ENCODE results near the gene GTF2B.
"Not testable (repeated sequence)": the region's sequence is repeated elsewhere in the genome, so short reads cannot be mapped to it uniquely, and the experiment has no call there.

GTF2B gene

GRCh38 chr1:88922214-88922613, 30.8 kb upstream of the GTF2B start:
- H3K4me3 ChIP-seq (ENCODE audit: low read depth, low read length): no peak overlapping the region
- in situ Hi-C loops (cut with HindIII; ENCODE audit: low sequenced_read_pairs): no loop called here
- DNase-seq (ENCODE audit: low read depth): no peak
- no peak for TF ChIP-seq CTCF (IDR thresholded peaks at IDR 0.05; ENCODE audit: low read depth, low read length, missing control alignments)

GRCh38 chr1:88920845-88921244, 29.5 kb upstream of the GTF2B start:
- no peak overlapping the region for H3K4me3 ChIP-seq (ENCODE audit: low read depth, low read length)

GRCh38 chr1:88917321-88918025, 26.1 kb upstream of the GTF2B start:
- in situ Hi-C loops (cut with HindIII; ENCODE audit: low sequenced_read_pairs): no loop called here
- no peak for DNase-seq (ENCODE audit: low read depth)
- no peak for TF ChIP-seq CTCF (IDR thresholded peaks at IDR 0.05; ENCODE audit: low read depth, low read length, missing control alignments)
- H3K4me3 ChIP-seq (ENCODE audit: low read depth, low read length): no peak overlapping the region

More at GRCh38 chr1:88920845-88921244, 29.5 kb upstream of the GTF2B start:
- DNase-seq (ENCODE audit: low read depth): no peak
- no peak for TF ChIP-seq CTCF (IDR thresholded peaks at IDR 0.05; ENCODE audit: low read depth, low read length, missing control alignments)
- in situ Hi-C loops (cut with HindIII; ENCODE audit: low sequenced_read_pairs): no loop called here

GRCh38 chr1:88916883-88917282, 25.5 kb upstream of the GTF2B start:
- no peak for DNase-seq (ENCODE audit: low read depth)
- no peak overlapping the region for H3K4me3 ChIP-seq (ENCODE audit: low read depth, low read length)
- TF ChIP-seq CTCF (IDR thresholded peaks at IDR 0.05; ENCODE audit: low read depth, low read length, missing control alignments): no peak
- in situ Hi-C loops (cut with HindIII; ENCODE audit: low sequenced_read_pairs): no loop called here

- in situ Hi-C loops (cut with HindIII; ENCODE audit: low sequenced_read_pairs); DNase-seq (ENCODE audit: low read depth); H3K4me3 ChIP-seq (ENCODE audit: low read depth, low read length): not testable (repeated sequence)
Measured at GRCh38 chr1:88911800-88912199, 20.4 kb upstream of the GTF2B start.

DNA sequence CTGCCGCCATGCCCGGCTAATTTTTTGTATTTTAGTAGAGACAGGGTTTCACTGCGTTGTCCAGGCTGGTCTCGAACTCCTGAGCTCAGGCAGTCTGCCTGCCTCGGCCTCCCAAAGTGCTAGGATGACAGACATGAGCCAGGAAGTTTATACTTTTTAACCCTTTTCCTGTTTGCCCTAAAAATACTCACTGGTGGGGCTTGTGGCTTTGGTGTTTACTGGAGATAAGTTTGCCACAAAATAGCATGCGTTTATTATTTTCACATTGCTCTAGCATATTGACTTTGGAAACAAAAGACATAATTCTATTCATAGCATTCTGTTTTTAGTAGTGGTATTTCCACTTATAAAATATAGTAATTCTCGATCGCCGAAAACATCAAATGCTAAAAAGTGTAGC, 19.8 kb upstream of the GTF2B start:
- no peak for TF ChIP-seq CTCF (IDR thresholded peaks at IDR 0.05; ENCODE audit: low read depth, low read length, missing control alignments)
- in situ Hi-C loops (cut with HindIII; ENCODE audit: low sequenced_read_pairs): no loop called here
- no peak overlapping the region for H3K4me3 ChIP-seq (ENCODE audit: low read depth, low read length)
- DNase-seq (ENCODE audit: low read depth): no peak

DNA sequence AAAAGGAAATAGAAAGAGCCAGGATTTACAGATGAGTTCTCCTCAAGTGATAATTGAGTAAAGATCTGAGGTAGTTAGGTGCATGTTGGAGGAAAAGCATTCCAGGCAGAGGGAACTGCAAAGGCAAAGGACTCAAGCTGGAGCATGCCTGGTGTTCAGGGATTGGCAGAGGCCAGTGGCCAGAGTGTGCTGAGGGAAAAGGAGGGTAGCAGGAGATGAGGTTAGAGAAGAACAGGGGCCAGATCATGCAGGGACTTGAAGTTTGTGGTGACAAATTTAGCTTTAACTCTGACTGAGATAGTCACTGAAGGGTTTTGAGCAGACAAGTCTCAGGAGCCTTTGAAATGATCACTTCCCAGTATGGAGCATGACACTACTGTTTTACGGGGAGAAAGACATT, 19.0 kb upstream of the GTF2B start:
- DNase-seq (ENCODE audit: low read depth): no peak
- no peak overlapping the region for H3K4me3 ChIP-seq (ENCODE audit: low read depth, low read length)
- in situ Hi-C loops (cut with HindIII; ENCODE audit: low sequenced_read_pairs): no loop called here
- no peak for TF ChIP-seq CTCF (IDR thresholded peaks at IDR 0.05; ENCODE audit: low read depth, low read length, missing control alignments)

Data from astrocyte of the cerebellum (primary cell).